ENCODE data around the gene IRS1. TPM values are rescaled to one million over a fixed set of nuclear protein-coding genes. Genes with fewer than 3 reads are reported as not detected.
"Not testable (repeated sequence)": the region's sequence is repeated elsewhere in the genome, so short reads cannot be mapped to it uniquely, and the experiment has no call there.

IRS1 gene, protein sequence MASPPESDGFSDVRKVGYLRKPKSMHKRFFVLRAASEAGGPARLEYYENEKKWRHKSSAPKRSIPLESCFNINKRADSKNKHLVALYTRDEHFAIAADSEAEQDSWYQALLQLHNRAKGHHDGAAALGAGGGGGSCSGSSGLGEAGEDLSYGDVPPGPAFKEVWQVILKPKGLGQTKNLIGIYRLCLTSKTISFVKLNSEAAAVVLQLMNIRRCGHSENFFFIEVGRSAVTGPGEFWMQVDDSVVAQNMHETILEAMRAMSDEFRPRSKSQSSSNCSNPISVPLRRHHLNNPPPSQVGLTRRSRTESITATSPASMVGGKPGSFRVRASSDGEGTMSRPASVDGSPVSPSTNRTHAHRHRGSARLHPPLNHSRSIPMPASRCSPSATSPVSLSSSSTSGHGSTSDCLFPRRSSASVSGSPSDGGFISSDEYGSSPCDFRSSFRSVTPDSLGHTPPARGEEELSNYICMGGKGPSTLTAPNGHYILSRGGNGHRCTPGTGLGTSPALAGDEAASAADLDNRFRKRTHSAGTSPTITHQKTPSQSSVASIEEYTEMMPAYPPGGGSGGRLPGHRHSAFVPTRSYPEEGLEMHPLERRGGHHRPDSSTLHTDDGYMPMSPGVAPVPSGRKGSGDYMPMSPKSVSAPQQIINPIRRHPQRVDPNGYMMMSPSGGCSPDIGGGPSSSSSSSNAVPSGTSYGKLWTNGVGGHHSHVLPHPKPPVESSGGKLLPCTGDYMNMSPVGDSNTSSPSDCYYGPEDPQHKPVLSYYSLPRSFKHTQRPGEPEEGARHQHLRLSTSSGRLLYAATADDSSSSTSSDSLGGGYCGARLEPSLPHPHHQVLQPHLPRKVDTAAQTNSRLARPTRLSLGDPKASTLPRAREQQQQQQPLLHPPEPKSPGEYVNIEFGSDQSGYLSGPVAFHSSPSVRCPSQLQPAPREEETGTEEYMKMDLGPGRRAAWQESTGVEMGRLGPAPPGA (N-terminal part only)
- 48.3 TPM for polyA plus RNA-seq (2013, experiment 1 of 2)
- polyA plus RNA-seq (2013, experiment 2 of 2) = 46.9 TPM

DNA sequence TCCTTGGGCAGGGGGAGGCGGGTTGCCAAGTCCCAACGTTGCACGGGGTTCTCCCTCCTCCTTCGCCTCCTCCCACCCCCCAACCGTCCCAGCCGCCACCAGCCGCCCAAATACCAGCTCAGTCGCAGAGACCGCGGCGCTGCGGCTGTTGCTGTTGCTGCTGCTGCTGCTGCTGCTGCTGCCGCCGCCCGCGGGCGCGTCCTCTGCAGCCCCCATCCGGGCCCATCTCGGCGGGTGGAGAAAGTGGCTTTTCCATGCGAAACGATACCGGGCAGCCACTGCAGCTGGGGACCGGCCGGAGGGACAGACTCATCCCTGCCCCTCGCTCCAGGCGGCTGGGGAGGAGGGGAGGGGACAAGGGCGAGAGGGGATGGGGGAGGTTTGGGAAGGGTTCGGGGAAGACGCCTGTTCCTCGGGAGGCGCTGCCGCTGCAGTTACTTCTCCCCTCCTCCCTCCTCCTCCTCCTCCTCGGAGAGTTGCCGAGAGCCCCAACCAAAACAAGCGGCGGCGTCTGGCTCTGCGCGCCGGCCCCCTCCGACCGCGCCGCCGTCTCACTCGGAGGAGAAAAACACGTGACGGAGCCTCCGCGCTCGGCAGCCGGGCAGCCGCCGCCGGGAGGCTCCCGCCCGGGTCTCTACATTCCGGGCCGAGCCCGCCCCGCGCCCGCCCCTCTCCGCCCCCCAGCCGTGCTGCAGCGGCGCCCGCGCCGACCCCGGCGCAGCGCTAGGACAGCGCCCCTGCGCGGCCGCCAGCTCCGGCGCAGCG, at the start of gene IRS1:
IRS1 (minus strand) TSS at position 610 of the 765 bp plus-strand sequence. CDS start 1,082 bp downstream, outside the sequence.
- H3K9me3 ChIP-seq (ENCODE audit: control insufficient read depth, low read length) = no peaks in the 10 kb centered on the region

DNA sequence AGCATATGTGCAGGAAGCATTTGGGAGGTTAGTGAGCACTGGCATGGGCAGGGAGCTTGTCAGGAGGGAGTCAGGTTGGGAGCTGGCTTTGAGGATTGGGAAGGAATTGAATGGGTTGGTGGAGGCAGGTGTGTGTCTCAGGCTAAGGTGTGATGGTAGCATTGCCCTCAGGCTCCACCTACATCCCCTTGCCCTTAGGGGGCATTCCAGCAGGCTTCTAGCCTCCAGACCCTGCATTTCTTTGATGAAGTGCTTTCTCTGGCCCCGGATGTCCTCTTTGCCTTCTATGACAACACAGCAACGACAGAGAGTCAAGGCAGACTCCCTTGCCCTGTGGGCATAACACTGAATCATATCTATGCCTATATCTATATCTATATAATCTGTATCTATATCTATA, 49.7 kb upstream of the IRS1 start:
- no peak overlapping the region for H3K27ac ChIP-seq (ENCODE audit: low read depth, low read length, severe bottlenecking)
- WGBS, 2 experiments (ENCODE audit: insufficient coverage in 2 of 2) = 100% methylated on average over 1 of the region's 2 CpGs
- H3K9me3 ChIP-seq (ENCODE audit: control insufficient read depth, low read length) = no peaks in the 10 kb centered on the region
- H3K4me1 ChIP-seq (ENCODE audit: control insufficient read depth, insufficient read depth, low read length, poor library complexity, severe bottlenecking) = no peaks in the 10 kb centered on the region
- no peak overlapping the region for H3K4me3 ChIP-seq (ENCODE audit: extremely low read depth, insufficient read depth, low read length, poor library complexity, severe bottlenecking)
- H3K36me3 ChIP-seq (ENCODE audit: control insufficient read depth, insufficient read depth, low read length) = no peaks in the 10 kb centered on the region

More for the DNA sequence above, at the start of gene IRS1:
- peak within 1 kb of the TSS; percentile 85 for H3K4me3 ChIP-seq (ENCODE audit: extremely low read depth, insufficient read depth, low read length, poor library complexity, severe bottlenecking)
- H3K4me1 ChIP-seq (ENCODE audit: control insufficient read depth, insufficient read depth, low read length, poor library complexity, severe bottlenecking) = peaks cover 29% of the 10 kb centered on the region
- WGBS, 2 experiments (ENCODE audit: insufficient coverage in 2 of 2) = 0% methylated on average over 20 to 56 of the region's 82 CpGs
- H3K36me3 ChIP-seq (ENCODE audit: control insufficient read depth, insufficient read depth, low read length) = peaks cover 41% of the 10 kb centered on the region
- H3K27ac ChIP-seq (ENCODE audit: low read depth, low read length, severe bottlenecking) = peak within 1 kb of the TSS; percentile 77

DNA sequence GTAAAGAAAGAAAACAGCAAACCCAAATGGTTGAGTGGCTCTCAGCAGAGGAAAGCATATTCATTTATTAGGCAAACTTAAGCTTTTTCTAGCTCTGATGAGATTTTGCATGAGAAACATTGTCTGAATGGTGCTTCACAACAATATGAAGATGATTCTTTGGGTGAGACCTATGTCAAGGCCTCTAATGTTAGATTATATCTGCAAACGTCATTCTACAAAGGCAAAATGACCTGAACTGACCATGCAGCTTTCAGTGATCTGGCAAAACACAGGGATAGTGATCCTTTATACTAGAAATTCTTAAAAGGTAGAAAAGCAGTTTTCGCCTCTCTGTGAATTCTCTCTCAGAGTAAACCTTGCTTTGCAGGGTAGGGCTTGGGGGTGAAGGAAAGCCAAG, 47.9 kb upstream of the IRS1 start:
- H3K4me3 ChIP-seq (ENCODE audit: extremely low read depth, insufficient read depth, low read length, poor library complexity, severe bottlenecking) = no peak overlapping the region
- WGBS, 2 experiments (ENCODE audit: insufficient coverage in 2 of 2) = 100% methylated on average over 1 of the region's 2 CpGs; no CpG with 5 or more reads in 1 of the 2 experiments

GRCh38 chr2:226847090-226847489, 47.5 kb upstream of the IRS1 start:
- Histone ChIP-seq H3K4me3 (ENCODE audit: extremely low read depth, insufficient read depth, low read length, poor library complexity, severe bottlenecking) (no peak overlapping the region), H3K36me3 (ENCODE audit: control insufficient read depth, insufficient read depth, low read length) (no peaks in the 10 kb centered on the region), H3K9me3 (ENCODE audit: control insufficient read depth, low read length) (no peaks in the 10 kb centered on the region), H3K27ac (ENCODE audit: low read depth, low read length, severe bottlenecking) (no peak overlapping the region), H3K4me1 (ENCODE audit: control insufficient read depth, insufficient read depth, low read length, poor library complexity, severe bottlenecking) (no peaks in the 10 kb centered on the region)
- 100% methylated on average over 1 of the region's 1 CpG; no CpG with 5 or more reads in 1 of the 2 experiments for whole genome bisulfite sequencing, 2 experiments (ENCODE audit: insufficient coverage in 2 of 2)

More for the DNA sequence above, 47.9 kb upstream of the IRS1 start:
- Histone ChIP-seq H3K27ac (ENCODE audit: low read depth, low read length, severe bottlenecking) (no peak overlapping the region), H3K36me3 (ENCODE audit: control insufficient read depth, insufficient read depth, low read length) (no peaks in the 10 kb centered on the region), H3K9me3 (ENCODE audit: control insufficient read depth, low read length) (no peaks in the 10 kb centered on the region), H3K4me1 (ENCODE audit: control insufficient read depth, insufficient read depth, low read length, poor library complexity, severe bottlenecking) (no peaks in the 10 kb centered on the region)

DNA sequence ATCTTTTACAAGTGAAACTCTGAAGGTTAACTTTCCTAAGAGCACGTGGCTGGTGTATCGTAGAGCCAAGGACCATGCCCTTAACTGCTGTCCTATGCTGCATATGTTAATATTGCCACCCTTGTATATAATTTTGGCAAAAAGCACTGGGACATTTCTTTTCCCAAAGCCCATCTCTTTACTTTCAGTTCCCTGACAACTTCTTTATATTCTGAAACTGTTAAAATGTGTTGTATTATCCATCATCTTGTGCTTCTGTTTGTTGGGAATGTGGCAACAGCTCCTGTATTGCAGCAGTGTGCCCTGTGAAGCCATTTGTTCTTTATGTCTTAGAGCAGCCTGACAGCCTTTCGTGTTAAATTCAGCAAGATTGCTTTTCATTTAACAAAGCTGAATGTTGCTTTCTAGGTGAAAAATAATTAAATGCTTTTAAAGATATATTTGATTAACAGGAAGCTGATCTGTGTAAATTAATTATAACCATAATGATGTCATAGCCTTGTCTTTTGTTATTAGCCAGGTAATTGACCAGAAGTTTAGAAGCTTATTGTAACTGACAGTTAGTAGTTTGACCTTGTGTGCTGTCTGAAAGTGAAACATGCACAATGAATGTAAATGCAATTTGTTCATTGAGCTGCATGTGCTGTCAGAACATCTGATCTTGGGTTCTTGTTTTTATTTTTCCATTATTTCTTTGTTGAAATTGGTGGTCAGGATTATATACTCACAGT, 45.9 kb upstream of the IRS1 start:
- Histone ChIP-seq H3K27ac (ENCODE audit: low read depth, low read length, severe bottlenecking) (no peak overlapping the region), H3K4me1 (ENCODE audit: control insufficient read depth, insufficient read depth, low read length, poor library complexity, severe bottlenecking) (no peaks in the 10 kb centered on the region), H3K9me3 (ENCODE audit: control insufficient read depth, low read length) (no peaks in the 10 kb centered on the region), H3K4me3 (ENCODE audit: extremely low read depth, insufficient read depth, low read length, poor library complexity, severe bottlenecking) (no peak overlapping the region), H3K36me3 (ENCODE audit: control insufficient read depth, insufficient read depth, low read length) (no peaks in the 10 kb centered on the region)
- 95% methylated on average over 2 of the region's 3 CpGs; no CpG with 5 or more reads in 1 of the 2 experiments for WGBS, 2 experiments (ENCODE audit: insufficient coverage in 2 of 2)

DNA sequence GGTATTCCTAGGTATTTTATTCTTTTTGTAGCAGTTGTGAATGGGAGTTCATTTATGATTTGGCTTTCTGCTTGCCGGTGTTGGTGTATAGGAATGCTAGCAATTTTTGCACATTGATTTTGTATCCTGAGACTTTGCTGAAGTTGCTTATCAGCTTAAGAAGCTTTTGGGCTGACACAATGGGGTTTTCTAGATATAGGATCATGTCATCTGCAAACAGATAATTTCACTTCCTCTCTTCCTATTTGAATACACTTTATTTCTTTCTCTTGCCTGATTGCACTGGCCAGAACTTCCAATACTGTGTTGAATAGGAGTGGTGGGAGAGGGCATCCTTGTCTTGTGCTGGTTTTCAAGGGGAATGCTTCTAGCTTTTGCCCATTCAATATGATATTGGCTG, 43.4 kb upstream of the IRS1 start:
- 100% methylated on average over 1 of the region's 1 CpG for WGBS, 2 experiments (ENCODE audit: insufficient coverage in 2 of 2)
- not testable (repeated sequence) for H3K4me3 ChIP-seq (ENCODE audit: extremely low read depth, insufficient read depth, low read length, poor library complexity, severe bottlenecking); H3K27ac ChIP-seq (ENCODE audit: low read depth, low read length, severe bottlenecking); H3K36me3 ChIP-seq (ENCODE audit: control insufficient read depth, insufficient read depth, low read length); H3K9me3 ChIP-seq (ENCODE audit: control insufficient read depth, low read length); H3K4me1 ChIP-seq (ENCODE audit: control insufficient read depth, insufficient read depth, low read length, poor library complexity, severe bottlenecking)

DNA sequence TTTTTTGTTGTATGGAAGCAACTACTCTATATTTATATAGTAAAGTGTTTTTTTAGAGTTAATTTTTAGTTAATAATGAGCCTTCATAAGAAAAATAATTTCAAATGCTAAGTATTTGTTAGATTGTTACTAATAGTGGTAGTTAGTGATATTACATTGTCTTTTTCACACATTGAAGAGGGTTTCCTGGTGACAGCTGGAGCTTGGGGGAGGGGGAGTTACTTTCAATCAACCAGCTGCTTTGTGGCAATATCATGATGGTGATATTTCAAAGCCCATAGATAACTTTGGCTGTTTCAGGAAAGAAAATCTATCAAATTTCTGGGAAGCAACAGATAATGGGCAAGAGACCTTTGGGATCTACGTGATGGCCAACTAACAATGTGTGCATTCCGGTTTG, 40.3 kb upstream of the IRS1 start:
- no CpG with 5 or more reads among the region's 2 CpGs for WGBS, 2 experiments (ENCODE audit: insufficient coverage in 2 of 2)
- Histone ChIP-seq H3K4me3 (ENCODE audit: extremely low read depth, insufficient read depth, low read length, poor library complexity, severe bottlenecking) (no peak overlapping the region), H3K36me3 (ENCODE audit: control insufficient read depth, insufficient read depth, low read length) (no peaks in the 10 kb centered on the region), H3K27ac (ENCODE audit: low read depth, low read length, severe bottlenecking) (no peak overlapping the region), H3K4me1 (ENCODE audit: control insufficient read depth, insufficient read depth, low read length, poor library complexity, severe bottlenecking) (peaks cover 4% of the 10 kb centered on the region), H3K9me3 (ENCODE audit: control insufficient read depth, low read length) (no peaks in the 10 kb centered on the region)

- Histone ChIP-seq H3K4me1 (ENCODE audit: control insufficient read depth, insufficient read depth, low read length, poor library complexity, severe bottlenecking) (peaks cover 4% of the 10 kb centered on the region), H3K4me3 (ENCODE audit: extremely low read depth, insufficient read depth, low read length, poor library complexity, severe bottlenecking) (no peak overlapping the region), H3K9me3 (ENCODE audit: control insufficient read depth, low read length) (no peaks in the 10 kb centered on the region), H3K36me3 (ENCODE audit: control insufficient read depth, insufficient read depth, low read length) (no peaks in the 10 kb centered on the region), H3K27ac (ENCODE audit: low read depth, low read length, severe bottlenecking) (no peak overlapping the region)
- 91 to 94% methylated on average over 6 to 7 of the region's 10 CpGs for WGBS, 2 experiments (ENCODE audit: insufficient coverage in 2 of 2)
These were observed 39.5 kb upstream of the IRS1 start for GRCh38 chr2:226839161-226839560.

DNA sequence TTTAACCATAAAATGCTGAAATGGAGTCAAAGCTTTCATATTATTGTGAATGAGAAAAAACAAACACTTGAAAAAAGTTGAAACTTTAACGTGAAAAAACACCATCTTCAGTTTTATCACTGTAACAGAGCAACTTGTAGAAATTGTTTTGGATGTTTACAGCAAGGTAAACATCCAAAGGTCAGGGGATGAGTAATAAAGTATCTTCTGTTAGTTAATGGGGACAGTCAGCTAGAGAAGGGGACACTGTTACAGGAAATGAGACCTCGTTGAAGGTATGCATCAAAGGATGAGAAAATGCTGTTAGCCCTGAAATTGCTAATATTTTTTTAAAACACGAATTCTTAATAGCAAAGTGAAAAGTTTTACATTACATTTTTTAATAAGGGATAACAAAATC, 39.1 kb upstream of the IRS1 start:
- H3K9me3 ChIP-seq (ENCODE audit: control insufficient read depth, low read length) = no peaks in the 10 kb centered on the region
- peaks cover 4% of the 10 kb centered on the region for H3K4me1 ChIP-seq (ENCODE audit: control insufficient read depth, insufficient read depth, low read length, poor library complexity, severe bottlenecking)
- H3K4me3 ChIP-seq (ENCODE audit: extremely low read depth, insufficient read depth, low read length, poor library complexity, severe bottlenecking) = no peak overlapping the region
- no peak overlapping the region for H3K27ac ChIP-seq (ENCODE audit: low read depth, low read length, severe bottlenecking)
- no peaks in the 10 kb centered on the region for H3K36me3 ChIP-seq (ENCODE audit: control insufficient read depth, insufficient read depth, low read length)
- WGBS, 2 experiments (ENCODE audit: insufficient coverage in 2 of 2) = 100% methylated on average over 1 of the region's 3 CpGs; no CpG with 5 or more reads in 1 of the 2 experiments
